HG03108 (cell line): ENCODE results near the gene SDHAF3.
A peak's percentile ranks its signal among the peaks of the same experiment; 100 is the strongest.
"Not testable (repeated sequence)": the region's sequence is repeated elsewhere in the genome, so short reads cannot be mapped to it uniquely, and the experiment has no call there.

Experiments
- ATAC-seq: cut with Tn5 transposase; IDR thresholded peaks from one replicate; pipeline ENCODE4 v1.9.1; 2021; ENCODE audit warnings: moderate library complexity; ENCODE audit not compliant: unreplicated experiment

SDHAF3 gene

GRCh38 chr7:97123115-97123514 is 5.6 kb downstream of the SDHAF3 start:
- ATAC-seq, result not testable (repeated sequence)

GRCh38 chr7:97126483-97127171 is 9.1 kb downstream of the SDHAF3 start:
- ATAC-seq, result no peak

DNA sequence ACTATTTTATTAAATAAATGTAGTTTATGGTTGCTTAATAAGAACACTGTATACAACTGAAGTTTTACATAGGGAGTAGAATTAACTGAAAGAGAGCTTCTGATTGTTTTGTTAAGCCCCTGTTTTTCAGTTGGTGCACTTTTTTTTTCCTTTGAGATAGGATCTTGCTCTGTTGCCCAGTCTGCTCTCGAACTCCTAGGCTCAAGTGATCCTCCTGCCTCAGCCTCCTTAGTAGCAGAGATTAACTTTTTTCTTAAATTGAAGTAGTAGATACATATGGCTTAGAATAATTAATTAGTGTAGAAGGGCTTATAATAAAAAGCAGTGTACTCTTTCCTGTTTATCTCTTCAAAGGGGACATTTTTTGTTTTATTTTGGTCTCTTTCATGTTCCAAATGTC is 11.2 kb downstream of the SDHAF3 start:
- no peak for ATAC-seq

DNA sequence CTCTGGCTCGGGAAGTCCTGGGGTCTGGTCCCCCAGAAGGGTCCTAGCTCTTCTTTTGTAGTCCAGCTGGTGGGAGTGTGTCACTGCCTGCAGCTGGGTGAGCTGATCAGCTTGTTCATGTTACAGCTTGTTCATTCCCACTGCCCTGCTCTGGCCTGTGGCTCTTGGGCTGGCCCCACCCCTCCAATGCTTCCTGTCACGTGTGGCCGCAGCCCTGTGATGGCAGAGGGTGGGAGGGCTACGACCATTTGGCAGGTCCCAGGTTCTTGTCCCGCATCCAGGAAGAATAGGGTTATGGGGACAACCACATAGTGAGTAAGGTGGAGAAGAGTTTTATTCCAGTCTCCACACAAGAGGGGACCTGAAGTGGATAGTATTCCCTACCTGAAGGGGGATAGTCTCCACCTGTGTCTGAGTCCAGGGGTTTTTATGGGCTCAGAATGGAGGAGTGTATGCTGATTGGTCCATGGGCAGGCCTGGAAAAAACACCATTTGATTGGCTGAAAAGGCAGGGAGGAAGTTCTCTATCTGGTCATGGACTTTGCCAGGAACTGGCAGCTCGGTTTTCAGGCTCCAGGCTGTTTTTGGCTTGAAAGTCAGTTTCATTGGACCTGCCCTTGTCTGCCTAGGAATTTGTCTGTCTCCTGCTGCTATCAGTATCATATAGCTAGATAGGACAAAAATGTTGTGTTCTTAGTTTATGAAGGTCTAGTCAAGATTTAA is 13.1 kb downstream of the SDHAF3 start:
- ATAC-seq, result no peak

DNA sequence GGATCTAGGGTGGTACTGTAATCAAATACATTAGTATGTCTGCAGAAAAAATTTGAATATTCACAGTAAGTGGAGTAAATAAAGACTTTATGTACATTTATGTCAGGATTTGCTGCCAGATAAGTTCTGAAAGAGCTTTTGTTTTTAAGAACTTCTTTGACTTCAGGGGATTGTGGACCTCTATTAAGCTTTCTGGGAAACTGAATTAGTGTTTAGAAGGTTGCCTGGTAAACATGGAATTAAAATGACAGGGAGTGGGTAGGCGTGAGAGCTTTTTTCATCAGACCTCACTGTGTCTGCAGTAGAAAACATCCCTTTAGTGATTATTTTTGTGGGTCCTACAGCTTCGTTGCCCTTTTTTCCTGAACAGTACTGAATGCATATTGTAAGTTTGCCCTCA is 15.7 kb downstream of the SDHAF3 start:
- no peak for ATAC-seq

GRCh38 chr7:97138830-97139229 is 21.3 kb downstream of the SDHAF3 start:
- ATAC-seq, result no peak

- no peak for ATAC-seq
These were observed 27.6 kb downstream of the SDHAF3 start for GRCh38 chr7:97145068-97145467.

- ATAC-seq, result no peak
These were observed 32.3 kb downstream of the SDHAF3 start for GRCh38 chr7:97149843-97150242.

GRCh38 chr7:97155897-97156418 is 38.5 kb downstream of the SDHAF3 start:
- no peak for ATAC-seq

DNA sequence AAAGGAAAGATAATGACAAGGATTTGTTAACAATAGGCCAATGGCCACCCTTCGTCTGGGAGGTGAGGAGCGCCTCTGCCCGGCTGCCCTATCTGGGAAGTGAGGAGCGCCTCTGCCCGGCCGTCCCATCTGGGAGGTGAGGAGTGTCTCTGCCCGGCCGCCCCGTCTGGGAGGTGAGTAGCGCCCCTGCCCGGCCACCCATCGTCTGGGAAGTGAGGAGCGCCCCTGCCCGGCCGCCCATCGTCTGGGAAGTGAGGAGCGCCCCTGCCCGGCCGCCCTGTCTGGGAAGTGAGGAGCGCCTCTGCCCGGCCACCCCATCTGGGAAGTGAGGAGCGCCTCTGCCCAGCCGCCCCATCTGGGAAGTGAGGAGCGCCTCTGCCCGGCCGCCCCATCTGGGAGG is 42.5 kb downstream of the SDHAF3 start:
- ATAC-seq, result not testable (repeated sequence)

GRCh38 chr7:97161609-97162008 is 44.1 kb downstream of the SDHAF3 start:
- not testable (repeated sequence) for ATAC-seq

DNA sequence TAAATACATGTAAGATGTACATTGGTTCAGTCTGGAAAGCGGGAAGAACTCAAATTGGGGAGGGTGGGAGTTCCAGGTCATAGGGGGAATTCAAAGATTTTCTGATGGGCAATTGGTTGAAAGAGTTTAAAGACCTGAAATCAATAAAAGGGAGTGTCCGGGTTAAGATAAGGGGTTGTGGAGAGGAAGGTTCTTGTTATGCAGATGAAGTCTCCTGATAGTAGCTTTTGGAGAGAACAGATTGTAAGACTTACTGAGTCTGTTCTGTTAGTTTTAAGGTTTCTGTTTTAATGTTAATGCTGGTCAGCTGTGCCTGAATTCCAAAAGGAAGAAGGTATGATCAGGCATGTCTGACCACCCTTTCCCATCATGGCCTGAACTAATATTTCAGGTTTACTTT is 48.8 kb downstream of the SDHAF3 start:
- no peak for ATAC-seq

GRCh38 chr7:97167176-97167575 is 49.7 kb downstream of the SDHAF3 start:
- ATAC-seq, result no peak

- no peak for ATAC-seq
These were observed 50.3 kb downstream of the SDHAF3 start for GRCh38 chr7:97167749-97168148.

DNA sequence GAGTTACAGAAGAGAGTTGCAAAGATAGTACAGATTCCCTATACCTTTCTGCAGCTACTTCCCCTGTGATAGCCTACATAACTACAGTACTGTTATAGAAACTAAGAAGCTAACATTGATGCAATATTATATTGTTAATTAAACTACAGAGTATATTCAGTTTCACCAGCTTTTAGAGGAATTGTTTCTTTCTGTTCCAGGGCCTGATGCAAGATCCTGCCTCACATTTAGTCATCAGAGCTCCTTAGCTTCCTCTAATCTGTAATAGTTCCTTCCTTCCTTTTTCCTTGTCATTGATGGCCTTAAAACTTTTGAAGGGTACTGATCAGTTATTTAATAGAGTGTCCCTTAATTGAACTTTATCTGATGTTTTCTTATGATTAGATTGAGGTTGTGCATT is 56.8 kb downstream of the SDHAF3 start:
- ATAC-seq, result no peak

- ATAC-seq, result peak; percentile 61
These were observed 62.1 kb downstream of the SDHAF3 start for GRCh38 chr7:97179454-97180104.

DNA sequence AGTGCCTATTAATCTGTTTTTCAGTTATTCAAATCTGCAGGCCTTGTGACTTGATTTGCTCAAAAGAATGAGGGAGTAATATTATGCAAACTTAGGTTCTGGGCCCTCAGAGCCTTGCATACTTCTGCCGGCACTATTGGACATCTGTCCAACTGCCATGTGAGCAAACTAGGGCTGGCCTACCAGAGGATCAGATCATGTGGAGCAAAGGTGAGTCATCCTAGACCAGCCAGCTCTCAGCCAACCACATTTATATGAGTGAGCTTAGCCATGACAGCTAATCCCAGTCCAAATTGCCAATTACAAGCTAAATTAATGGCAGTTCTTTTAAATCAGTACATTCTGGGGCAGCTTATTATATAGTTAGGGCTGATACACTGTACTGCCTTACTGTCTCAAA is 69.6 kb downstream of the SDHAF3 start:
- ATAC-seq, result no peak

DNA sequence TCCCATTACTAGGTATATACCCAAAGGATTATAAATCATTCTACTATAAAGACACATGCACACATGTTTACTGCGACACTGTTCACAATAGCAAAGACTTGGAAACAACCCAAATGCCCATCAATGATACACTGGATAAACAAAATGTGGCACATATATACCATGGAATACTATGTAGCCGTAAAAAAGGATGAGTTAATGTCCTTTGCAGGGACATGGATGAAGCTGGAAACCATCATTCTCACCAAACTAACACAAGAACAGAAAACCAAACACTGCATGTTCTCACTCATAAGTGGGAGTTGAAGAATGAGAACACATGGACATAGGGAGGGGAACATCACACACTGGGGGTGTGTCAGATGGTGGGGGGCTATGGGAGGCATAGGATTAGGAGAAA is 78.7 kb downstream of the SDHAF3 start:
- ATAC-seq, result not testable (repeated sequence)

GRCh38 chr7:97198596-97198995 is 81.1 kb downstream of the SDHAF3 start:
- ATAC-seq, result no peak

GRCh38 chr7:97200018-97200417 is 82.5 kb downstream of the SDHAF3 start:
- no peak for ATAC-seq

DNA sequence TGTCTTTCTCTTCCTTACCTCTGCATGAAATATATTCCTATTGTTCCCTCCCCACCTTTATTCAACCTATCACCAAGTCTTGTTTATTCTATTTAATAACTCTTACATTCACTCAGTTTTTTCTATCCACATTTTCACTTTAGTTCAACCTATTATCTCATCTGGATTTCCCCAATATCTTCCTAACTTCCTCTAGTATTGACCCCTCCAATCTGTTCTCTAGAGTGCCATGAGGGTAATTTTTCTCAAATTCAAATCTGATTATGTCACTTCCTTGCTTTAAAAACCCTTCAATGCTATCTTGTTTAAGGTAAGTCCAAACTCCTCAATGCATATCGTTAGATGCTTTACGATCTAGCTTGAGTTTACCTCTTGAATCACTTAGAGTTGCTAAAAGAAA is 86.5 kb downstream of the SDHAF3 start:
- ATAC-seq, result no peak

GRCh38 chr7:97204821-97205220 is 87.3 kb downstream of the SDHAF3 start:
- ATAC-seq, result no peak
